Liver (tissue), 9 donors: ENCODE results near the gene GREB1L. TPM values are rescaled to one million over a fixed set of nuclear protein-coding genes. Genes with fewer than 3 reads are reported as not detected.

Experiments
- DNase-seq: peaks from one replicate; pipeline ENCODE4 v3.0.0-alpha.2; 2017; ENCODE audit warnings: low spot score
- H3K27ac ChIP-seq, 2 donors: one replicate each; pipeline ENCODE4 v1.7.0; 2013; ENCODE audit warnings: inconsistent platforms in 2 of 2, low read length in 2 of 2, control low read depth in 1 of 2, low read depth in 1 of 2, mild to moderate bottlenecking in 1 of 2
- H3K27me3 ChIP-seq, 4 donors: one replicate each; pipeline versions ENCODE4 v1.6.1 to v1.7.0; 2013; ENCODE audit warnings: low read length in 3 of 4, inconsistent platforms in 1 of 4, mild to moderate bottlenecking in 1 of 4, moderate library complexity in 1 of 4; ENCODE audit not compliant: control insufficient read depth in 4 of 4, insufficient read depth in 4 of 4
- H3K36me3 ChIP-seq, 4 donors: one replicate each; pipeline versions ENCODE4 v1.6.1 to v1.7.0; 2013; ENCODE audit warnings: low read length in 3 of 4, mild to moderate bottlenecking in 3 of 4, low read depth in 1 of 4, moderate library complexity in 1 of 4; ENCODE audit not compliant: control insufficient read depth in 4 of 4, insufficient read depth in 3 of 4
- H3K4me1 ChIP-seq, 4 donors: one replicate each; pipeline versions ENCODE4 v1.6.1 to v1.7.0; 2013; ENCODE audit warnings: low read length in 3 of 4, mild to moderate bottlenecking in 3 of 4, moderate library complexity in 1 of 4; ENCODE audit not compliant: control insufficient read depth in 4 of 4, insufficient read depth in 4 of 4
- H3K4me3 ChIP-seq, 3 donors: one replicate each; pipeline versions ENCODE4 v1.6.1 to v1.7.0; 2013; ENCODE audit warnings: low read length in 3 of 3, control low read depth in 1 of 3, low read depth in 1 of 3, mild to moderate bottlenecking in 1 of 3
- H3K9ac ChIP-seq, 2 donors: one replicate each; pipeline ENCODE4 v1.7.0; 2013; ENCODE audit warnings: low read length in 2 of 2, mild to moderate bottlenecking in 2 of 2, moderate library complexity in 2 of 2, control low read depth in 1 of 2, low read depth in 1 of 2
- H3K9me3 ChIP-seq, 4 donors: one replicate each; pipeline versions ENCODE4 v1.6.1 to v1.7.0; 2013; ENCODE audit warnings: low read length in 3 of 4; ENCODE audit not compliant: control insufficient read depth in 4 of 4
- CTCF ChIP-seq: fragments of 150-350 bp; IDR thresholded peaks from 2 replicates; pipeline ENCODE4 v1.5.1; 2017; ENCODE audit warnings: improper control_type of control experiment, low read depth, low read length; ENCODE audit not compliant: missing input control
- EGR1 ChIP-seq, 2 donors: IDR thresholded peaks; 2 replicates each; pipeline ENCODE4 v1.6.1; 2016 to 2018; ENCODE audit warnings: antibody characterized with exemption in 2 of 2, low read depth in 2 of 2
- FOXA1 ChIP-seq: IDR thresholded peaks from 2 replicates; pipeline ENCODE4 v1.6.1; 2016; ENCODE audit warnings: antibody characterized with exemption
- FOXA2 ChIP-seq: IDR thresholded peaks from 2 replicates; pipeline ENCODE4 v1.6.1; 2016; ENCODE audit warnings: antibody characterized with exemption
- GABPA ChIP-seq, 2 donors: IDR thresholded peaks in 1 of 2; conservative IDR thresholded peaks in 1 of 2; 2 replicates each; pipeline ENCODE4 v1.6.1; 2016; ENCODE audit warnings: antibody characterized with exemption in 2 of 2, mild to moderate bottlenecking in 1 of 2, moderate library complexity in 1 of 2
- HNF4A ChIP-seq, 2 donors: conservative IDR thresholded peaks; 2 replicates each; pipeline ENCODE4 v1.6.1; 2016; ENCODE audit warnings: antibody characterized with exemption in 2 of 2, mild to moderate bottlenecking in 2 of 2
- HNF4G ChIP-seq: IDR thresholded peaks from 2 replicates; pipeline ENCODE4 v1.6.1; 2016; ENCODE audit warnings: antibody characterized with exemption
- JUND ChIP-seq, 2 donors: IDR thresholded peaks; 2 replicates each; pipeline ENCODE4 v1.6.1; 2016; ENCODE audit warnings: antibody characterized with exemption in 2 of 2
- MAX ChIP-seq: IDR thresholded peaks from 2 replicates; pipeline ENCODE4 v1.6.1; 2016; ENCODE audit warnings: antibody characterized with exemption
- NR2F2 ChIP-seq: IDR thresholded peaks from 2 replicates; pipeline ENCODE4 v1.6.1; 2016; ENCODE audit warnings: antibody characterized with exemption
- RAD21 ChIP-seq, 2 donors: IDR thresholded peaks; 2 replicates each; pipeline ENCODE4 v1.6.1; 2016; ENCODE audit warnings: antibody characterized with exemption in 2 of 2, mild to moderate bottlenecking in 2 of 2
- RXRA ChIP-seq, 2 donors: IDR thresholded peaks; 2 replicates each; pipeline ENCODE4 v1.6.1; 2017 to 2018; ENCODE audit warnings: antibody characterized with exemption in 2 of 2, mild to moderate bottlenecking in 1 of 2
- SP1 ChIP-seq: IDR thresholded peaks from 2 replicates; pipeline ENCODE4 v1.6.1; 2018; ENCODE audit warnings: antibody characterized with exemption, mild to moderate bottlenecking
- TAF1 ChIP-seq: conservative IDR thresholded peaks from 2 replicates; pipeline ENCODE4 v1.6.1; 2016; ENCODE audit warnings: antibody characterized with exemption, mild to moderate bottlenecking
- YY1 ChIP-seq: IDR thresholded peaks from 2 replicates; pipeline ENCODE4 v1.6.1; 2016; ENCODE audit warnings: antibody characterized with exemption, mild to moderate bottlenecking
- WGBS: extraction: QIAGEN DNeasy Blood & Tissue Kit; methylation state at CpG from one replicate; pipeline ENCODE4 v1.1.7; 2013; 5-methylcytosine and 5-hydroxymethylcytosine counted together
- polyA plus RNA-seq, 2 donors: library from polyadenylated mRNA; stranded (reverse) in 1 of 2; unstranded in 1 of 2; fragments of 200-250 nt in 1 of 2; fragments of >200 nt in 1 of 2; fragmentation: Nextera tagmentation in 1 of 2; extraction: Ambion mirVana in 1 of 2; gene quantifications; one replicate each; pipeline versions ENCODE4 v1.2.1 to v1.2.3, GENCODE V29; 2013 to 2015
- total RNA-seq, 2 donors: library from RNA; depleted of rRNA; stranded (reverse); fragments of >200 nt; gene quantifications; one replicate each; pipeline ENCODE4 v1.2.3, GENCODE V29; 2014
- TF ChIP-seq, protein P1 (sequence below): IDR thresholded peaks from 2 replicates; pipeline ENCODE4 v1.6.1; 2016; ENCODE audit warnings: antibody characterized with exemption
- TF ChIP-seq, protein P2 (sequence below): IDR thresholded peaks from 2 replicates; pipeline ENCODE4 v1.6.1; 2016; ENCODE audit warnings: antibody characterized with exemption
- TF ChIP-seq, protein P3 (sequence below): IDR thresholded peaks from 2 replicates; pipeline ENCODE4 v1.6.1; 2016; ENCODE audit warnings: antibody characterized with exemption, mild to moderate bottlenecking
- donor health status: healthy.
- donor health status: healthy.
- donor health status: healthy.
- donor health status: healthy.
- donor health status: healthy.

Gene GREB1L
- total and polyA plus RNA-seq, 4 donors, result 1.2 to 13.1 (median 3.0) TPM

DNA sequence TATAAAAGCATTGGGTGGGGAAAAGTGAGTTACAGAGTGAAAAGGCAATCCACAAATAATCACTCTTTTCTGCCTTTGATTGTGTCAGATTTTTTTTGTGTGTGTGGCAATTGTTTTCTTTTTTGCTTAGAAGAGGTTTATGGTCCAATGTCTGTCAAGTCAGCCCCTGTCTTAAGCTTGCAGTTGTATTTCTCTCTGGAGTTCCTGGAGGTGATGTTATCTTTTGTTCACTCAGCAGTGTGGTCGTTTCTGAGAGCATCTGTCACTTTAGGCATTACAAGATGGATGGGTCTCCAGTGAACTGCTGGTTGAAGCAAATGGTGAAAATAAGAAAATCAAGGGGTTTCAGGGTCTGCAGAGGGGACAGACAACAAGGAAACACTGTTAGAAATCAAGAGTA is 121.3 kb downstream of the GREB1L start:
- no peaks in the 10 kb centered on the region for H3K9me3 ChIP-seq
- no peak overlapping the region for H3K4me3 ChIP-seq
- no peak for DNase-seq
- H3K27ac ChIP-seq, result no peak overlapping the region
- H3K4me1 ChIP-seq, result no peaks in the 10 kb centered on the region
- H3K9ac ChIP-seq, result no peak overlapping the region
- TF ChIP-seq GABPA (IDR thresholded peaks at IDR 0.05 in 1 of 2, conservative IDR thresholded peaks at IDR 0.05 in 1 of 2) (no peak), HNF4G (no peak), NR2F2 (no peak), SP1 (no peak), JUND (IDR thresholded peaks at IDR 0.05) (no peak), RAD21 (IDR thresholded peaks at IDR 0.05) (no peak), YY1 (no peak), FOXA2 (no peak), FOXA1 (no peak), TAF1 (no peak), EGR1 (IDR thresholded peaks at IDR 0.05; ENCODE audit: low read depth in 2 of 2) (no peak), CTCF (no peak), RXRA (IDR thresholded peaks at IDR 0.05) (no peak), MAX (no peak), HNF4A (conservative IDR thresholded peaks at IDR 0.05) (no peak)
- TF ChIP-seq, protein P1, sequence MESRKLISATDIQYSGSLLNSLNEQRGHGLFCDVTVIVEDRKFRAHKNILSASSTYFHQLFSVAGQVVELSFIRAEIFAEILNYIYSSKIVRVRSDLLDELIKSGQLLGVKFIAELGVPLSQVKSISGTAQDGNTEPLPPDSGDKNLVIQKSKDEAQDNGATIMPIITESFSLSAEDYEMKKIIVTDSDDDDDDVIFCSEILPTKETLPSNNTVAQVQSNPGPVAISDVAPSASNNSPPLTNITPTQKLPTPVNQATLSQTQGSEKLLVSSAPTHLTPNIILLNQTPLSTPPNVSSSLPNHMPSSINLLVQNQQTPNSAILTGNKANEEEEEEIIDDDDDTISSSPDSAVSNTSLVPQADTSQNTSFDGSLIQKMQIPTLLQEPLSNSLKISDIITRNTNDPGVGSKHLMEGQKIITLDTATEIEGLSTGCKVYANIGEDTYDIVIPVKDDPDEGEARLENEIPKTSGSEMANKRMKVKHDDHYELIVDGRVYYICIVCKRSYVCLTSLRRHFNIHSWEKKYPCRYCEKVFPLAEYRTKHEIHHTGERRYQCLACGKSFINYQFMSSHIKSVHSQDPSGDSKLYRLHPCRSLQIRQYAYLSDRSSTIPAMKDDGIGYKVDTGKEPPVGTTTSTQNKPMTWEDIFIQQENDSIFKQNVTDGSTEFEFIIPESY, result no peak
- TF ChIP-seq, protein P2, sequence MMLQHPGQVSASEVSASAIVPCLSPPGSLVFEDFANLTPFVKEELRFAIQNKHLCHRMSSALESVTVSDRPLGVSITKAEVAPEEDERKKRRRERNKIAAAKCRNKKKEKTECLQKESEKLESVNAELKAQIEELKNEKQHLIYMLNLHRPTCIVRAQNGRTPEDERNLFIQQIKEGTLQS, result no peak
- TF ChIP-seq, protein P3, sequence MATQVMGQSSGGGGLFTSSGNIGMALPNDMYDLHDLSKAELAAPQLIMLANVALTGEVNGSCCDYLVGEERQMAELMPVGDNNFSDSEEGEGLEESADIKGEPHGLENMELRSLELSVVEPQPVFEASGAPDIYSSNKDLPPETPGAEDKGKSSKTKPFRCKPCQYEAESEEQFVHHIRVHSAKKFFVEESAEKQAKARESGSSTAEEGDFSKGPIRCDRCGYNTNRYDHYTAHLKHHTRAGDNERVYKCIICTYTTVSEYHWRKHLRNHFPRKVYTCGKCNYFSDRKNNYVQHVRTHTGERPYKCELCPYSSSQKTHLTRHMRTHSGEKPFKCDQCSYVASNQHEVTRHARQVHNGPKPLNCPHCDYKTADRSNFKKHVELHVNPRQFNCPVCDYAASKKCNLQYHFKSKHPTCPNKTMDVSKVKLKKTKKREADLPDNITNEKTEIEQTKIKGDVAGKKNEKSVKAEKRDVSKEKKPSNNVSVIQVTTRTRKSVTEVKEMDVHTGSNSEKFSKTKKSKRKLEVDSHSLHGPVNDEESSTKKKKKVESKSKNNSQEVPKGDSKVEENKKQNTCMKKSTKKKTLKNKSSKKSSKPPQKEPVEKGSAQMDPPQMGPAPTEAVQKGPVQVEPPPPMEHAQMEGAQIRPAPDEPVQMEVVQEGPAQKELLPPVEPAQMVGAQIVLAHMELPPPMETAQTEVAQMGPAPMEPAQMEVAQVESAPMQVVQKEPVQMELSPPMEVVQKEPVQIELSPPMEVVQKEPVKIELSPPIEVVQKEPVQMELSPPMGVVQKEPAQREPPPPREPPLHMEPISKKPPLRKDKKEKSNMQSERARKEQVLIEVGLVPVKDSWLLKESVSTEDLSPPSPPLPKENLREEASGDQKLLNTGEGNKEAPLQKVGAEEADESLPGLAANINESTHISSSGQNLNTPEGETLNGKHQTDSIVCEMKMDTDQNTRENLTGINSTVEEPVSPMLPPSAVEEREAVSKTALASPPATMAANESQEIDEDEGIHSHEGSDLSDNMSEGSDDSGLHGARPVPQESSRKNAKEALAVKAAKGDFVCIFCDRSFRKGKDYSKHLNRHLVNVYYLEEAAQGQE, result no peak
- H3K27me3 ChIP-seq, result no peaks in the 10 kb centered on the region
- WGBS, result 29% methylated on average over 1 of the region's 1 CpG
- H3K36me3 ChIP-seq, result no peaks in the 10 kb centered on the region
